IMR-90 (cell line): ENCODE data around the gene PPP1R14C. TPM values are rescaled to one million over a fixed set of nuclear protein-coding genes. Genes with fewer than 3 reads are reported as not detected.

Experiments used
- ATAC-seq: fragments of 200-7000 bp; cut with Tn5 transposase; 2 replicates; pipeline ENCODE4 v1.9.1; 2020; ENCODE audit warnings: low read depth, mild to moderate bottlenecking, moderate library complexity
- BruUV-seq: library from RNA; stranded (reverse); fragments of 400-500 nt; replicated peaks from 2 replicates; lab custom pipeline; 2021; lab: Mats Ljungman, UMichigan
- CTCF ChIA-PET: fragments of 300-600 bp; formaldehyde crosslinking; extraction: SDS; loops from one replicate; lab custom pipeline; 2021; ENCODE audit warnings: antibody characterized with exemption; lab: Yijun Ruan, JAX
- POLR2A ChIA-PET: fragments of 300-600 bp; sonication (Branson Sonifier 250); formaldehyde crosslinking; loops from one replicate; lab custom pipeline; 2022; ENCODE audit warnings: antibody characterized with exemption; ENCODE audit not compliant: unreplicated experiment; lab: Charles Lee
- DNase-seq: peaks from one replicate; pipeline ENCODE4 v3.0.0; 2013
- H2AFZ ChIP-seq: replicated peaks from 2 replicates; pipeline ENCODE3; 2013; ENCODE audit warnings: low read length, mild to moderate bottlenecking; ENCODE audit not compliant: poor library complexity
- H2AK5ac ChIP-seq: 2 replicates; pipeline ENCODE4 v1.6.1; 2013; ENCODE audit warnings: low read depth, low read length, inconsistent platforms
- H2AK9ac ChIP-seq: replicated peaks from 2 replicates; pipeline ENCODE3; 2013; ENCODE audit warnings: mild to moderate bottlenecking, low read depth, low read length, moderate library complexity; ENCODE audit not compliant: poor library complexity
- H2BK120ac ChIP-seq: 2 replicates; pipeline ENCODE4 v1.6.1; 2013; ENCODE audit warnings: low read depth, low read length, inconsistent platforms
- H2BK15ac ChIP-seq: 3 replicates; pipeline ENCODE4 v1.6.1; 2013; ENCODE audit warnings: low read depth, low read length, inconsistent platforms
- H2BK20ac ChIP-seq: 2 replicates; pipeline ENCODE4 v1.6.1; 2013; ENCODE audit warnings: low read depth, mild to moderate bottlenecking, inconsistent platforms, low read length, moderate library complexity
- H2BK5ac ChIP-seq: 2 replicates; pipeline ENCODE4 v1.6.1; 2013; ENCODE audit warnings: mild to moderate bottlenecking, low read depth, low read length, inconsistent platforms; ENCODE audit not compliant: poor library complexity, severe bottlenecking
- H3K14ac ChIP-seq: replicated peaks from 2 replicates; pipeline ENCODE4 v1.6.1; 2013; ENCODE audit warnings: low read depth, low read length, inconsistent platforms
- H3K18ac ChIP-seq: 2 replicates; pipeline ENCODE4 v1.6.1; 2013; ENCODE audit warnings: low read depth, low read length, control low read depth
- H3K23ac ChIP-seq: 2 replicates; pipeline ENCODE4 v1.6.1; 2013; ENCODE audit warnings: low read depth, low read length, inconsistent platforms
- H3K27ac ChIP-seq: 2 replicates; pipeline ENCODE4 v1.5.1; 2013; ENCODE audit warnings: mild to moderate bottlenecking, control low read depth, low read length; ENCODE audit not compliant: insufficient read depth
- H3K27me3 ChIP-seq: 2 replicates; pipeline ENCODE4 v1.6.1; 2013; ENCODE audit warnings: low read length; ENCODE audit not compliant: control insufficient read depth, insufficient read depth
- H3K36me3 ChIP-seq: 2 replicates; pipeline ENCODE4 v1.6.1; 2013; ENCODE audit warnings: low read length, mixed read lengths; ENCODE audit not compliant: control insufficient read depth, insufficient read depth
- H3K4ac ChIP-seq: 2 replicates; pipeline ENCODE4 v1.6.1; 2013; ENCODE audit warnings: low read depth, low read length, inconsistent platforms
- H3K4me1 ChIP-seq: 2 replicates; pipeline ENCODE4 v1.6.1; 2013; ENCODE audit warnings: low read length, mixed read lengths; ENCODE audit not compliant: control insufficient read depth, insufficient read depth
- H3K4me2 ChIP-seq: 2 replicates; pipeline ENCODE4 v1.6.1; 2013; ENCODE audit warnings: low read depth, mild to moderate bottlenecking, control low read depth, low read length, moderate library complexity
- H3K4me3 ChIP-seq: 2 replicates; pipeline ENCODE4 v1.5.1; 2013; ENCODE audit warnings: low read depth, mild to moderate bottlenecking, control low read depth, low read length, moderate library complexity; ENCODE audit not compliant: insufficient read depth
- H3K56ac ChIP-seq: 2 replicates; pipeline ENCODE4 v1.6.1; 2013; ENCODE audit warnings: low read length, inconsistent platforms; ENCODE audit not compliant: insufficient read depth; ENCODE audit errors: extremely low read depth
- H3K79me1 ChIP-seq, 2 experiments: 2 replicates each; pipeline ENCODE4 v1.6.1; 2013; ENCODE audit warnings: low read length in 2 of 2, inconsistent platforms in 1 of 2, low read depth in 1 of 2
- H3K9ac ChIP-seq: 2 replicates; pipeline ENCODE4 v1.6.1; 2013; ENCODE audit warnings: low read depth, low read length, control low read depth
- H3K9me1 ChIP-seq: 2 replicates; pipeline ENCODE4 v1.6.1; 2013; ENCODE audit warnings: low read length, inconsistent platforms; ENCODE audit not compliant: insufficient read depth
- H3K9me3 ChIP-seq: 2 replicates; pipeline ENCODE4 v1.6.1; 2013; ENCODE audit warnings: low read length; ENCODE audit not compliant: control insufficient read depth, insufficient read depth
- H4K20me1 ChIP-seq: 2 replicates; pipeline ENCODE4 v1.6.1; 2013; ENCODE audit warnings: low read length, inconsistent platforms; ENCODE audit not compliant: insufficient read depth
- H4K5ac ChIP-seq: 2 replicates; pipeline ENCODE4 v1.6.1; 2013; ENCODE audit warnings: mild to moderate bottlenecking, low read depth, low read length, control low read depth
- H4K8ac ChIP-seq, 2 experiments: 2 replicates each; pipeline ENCODE4 v1.6.1; 2013; ENCODE audit warnings: low read depth in 2 of 2, low read length in 2 of 2, control low read depth in 1 of 2, inconsistent platforms in 1 of 2
- H4K91ac ChIP-seq: 2 replicates; pipeline ENCODE4 v1.6.1; 2013; ENCODE audit warnings: low read depth, low read length, inconsistent platforms; ENCODE audit not compliant: insufficient read depth
- CEBPB ChIP-seq: IDR thresholded peaks from 2 replicates; pipeline ENCODE4 v1.6.1; 2012; ENCODE audit warnings: low read depth, low read length, improper control_type of control experiment
- CTCF ChIP-seq: conservative IDR thresholded peaks from 2 replicates; pipeline ENCODE4 v1.5.1; 2012; ENCODE audit warnings: mild to moderate bottlenecking, low read depth, low read length, improper control_type of control experiment
- FOS ChIP-seq: fragments of 150-350 bp; IDR thresholded peaks from 2 replicates; pipeline ENCODE4 v1.6.1; 2016; ENCODE audit warnings: low read depth, low read length
- MAFK ChIP-seq: IDR thresholded peaks from 2 replicates; pipeline ENCODE4 v1.6.1; 2012; ENCODE audit warnings: low read depth, low read length, improper control_type of control experiment
- RAD21 ChIP-seq: IDR thresholded peaks from 2 replicates; pipeline ENCODE4 v1.6.1; 2012; ENCODE audit warnings: low read length, improper control_type of control experiment
- RFX5 ChIP-seq: IDR thresholded peaks from 2 replicates; pipeline ENCODE4 v1.8.0; 2012; ENCODE audit warnings: low read depth, mild to moderate bottlenecking, low read length, moderate library complexity
- WGBS, 2 experiments: methylation state at CpG; one replicate each; pipeline versions ENCODE4 v1.1.5 to v1.1.7; 2013; ENCODE audit warnings: missing lambda C conversion rate in 2 of 2; ENCODE audit not compliant: insufficient read length in 1 of 2; ENCODE audit errors: extremely low coverage in 2 of 2; 5-methylcytosine and 5-hydroxymethylcytosine counted together
- dilution Hi-C: fragments of 300-500 bp; cut with HindIII; formaldehyde crosslinking; loops from one replicate; pipeline ENCODE4 v1.14.3; 2018; ENCODE audit warnings: low sequenced_read_pairs; ENCODE audit not compliant: unreplicated experiment
- in situ Hi-C: fragments of 300-500 bp; cut with MboI; formaldehyde crosslinking; loops from 3 replicates; pipeline ENCODE4 v1.14.3; 2019; ENCODE audit warnings: low sequenced_read_pairs, inconsistent platforms, mixed read lengths
- intact Hi-C: fragments of 100-400 bp; cut with micrococcal nuclease; formaldehyde crosslinking; loops from 2 replicates; pipeline ENCODE4 v1.10.0; 2022
- polyA plus RNA-seq, 3 experiments: library from polyadenylated mRNA; depleted of rRNA; stranded (reverse); fragments of >200 nt; gene quantifications; 2 replicates each; pipeline ENCODE4 v1.2.3, GENCODE V29; 2012; ENCODE audit warnings: low replicate concordance in 1 of 3
- total RNA-seq: library from RNA; depleted of rRNA; stranded (reverse); fragments of >200 nt; gene quantifications from 2 replicates; pipeline ENCODE4 v1.2.3, GENCODE V29; 2012

PPP1R14C gene
- total and polyA plus RNA-seq, 2 of the 4 experiments (the other 2 are of a cell fraction): not detected

GRCh38 chr6:150267686-150268561 lies 125.1 kb downstream of the PPP1R14C start:
- ATAC-seq (peak; percentile 91), DNase-seq (peak; percentile 88)
- Histone ChIP-seq H4K5ac (peak overlapping the region; percentile 49), H3K4me1 (peaks cover 10% of the 10 kb centered on the region), H3K4me2 (peak overlapping the region; percentile 44; the same call in 1 of the 2 replicates), H3K27me3 (no peaks in the 10 kb centered on the region), H4K91ac (peak overlapping the region; percentile 88), H2BK120ac (peak overlapping the region; percentile 88), H2AK5ac (no peak overlapping the region), H3K4ac (peak overlapping the region; percentile 81), H3K18ac (peak overlapping the region; percentile 90), H3K9me1 (peaks cover 10% of the 10 kb centered on the region), H3K14ac (peak overlapping the region; percentile 88), H4K20me1 (no peaks in the 10 kb centered on the region), H3K9ac (no peak overlapping the region), H2AK9ac (peak overlapping the region; percentile 17), H3K79me1 (no peaks in the 10 kb centered on the region), H3K4me3 (no peak overlapping the region), H3K56ac (no peak overlapping the region), H2BK20ac (peak overlapping the region; percentile 41), H3K36me3 (no peaks in the 10 kb centered on the region), H4K8ac (peak overlapping the region; percentile 38 to 73; a peak in 3 of 4 replicates), H3K23ac (peak overlapping the region; percentile 60; the same call in 1 of the 2 replicates), H3K9me3 (no peaks in the 10 kb centered on the region), H2AFZ (peak overlapping the region; percentile 86), H2BK5ac (peak overlapping the region; percentile 89), H3K27ac (peak overlapping the region; percentile 30), H2BK15ac (peak overlapping the region; percentile 89; the same call in 2 of the 3 replicates)
- TF ChIP-seq RAD21 (no peak), MAFK (peak; percentile 56; the same call in 1 of the 2 replicates), RFX5 (peak; percentile 64; the same call in 1 of the 2 replicates), FOS (0 out of 2 replicates have a peak, but pooled peaks have one; percentile 2), CEBPB (0 out of 2 replicates have a peak, but pooled peaks have one; percentile 36), CTCF (no peak)
- dilution Hi-C loops: no loop called here
- in situ Hi-C loops: no loop called here
- ChIA-PET CTCF (interaction anchor here (0.8 to 1.0 kb wide), 3 partner anchors 10 to 33 kb away, joined by 3 to 6 read pairs (median 3); no protein-coding TSS in a partner anchor), POLR2A (no interaction called here)
- WGBS, 2 experiments: 44% methylated on average over 2 of the region's 11 CpGs; no CpG with 5 or more reads in 1 of the 2 experiments
- no TSS peak for BruUV-seq
- intact Hi-C loops: no loop called here
